ENCODE measurements around the gene ENDOG.

DNA sequence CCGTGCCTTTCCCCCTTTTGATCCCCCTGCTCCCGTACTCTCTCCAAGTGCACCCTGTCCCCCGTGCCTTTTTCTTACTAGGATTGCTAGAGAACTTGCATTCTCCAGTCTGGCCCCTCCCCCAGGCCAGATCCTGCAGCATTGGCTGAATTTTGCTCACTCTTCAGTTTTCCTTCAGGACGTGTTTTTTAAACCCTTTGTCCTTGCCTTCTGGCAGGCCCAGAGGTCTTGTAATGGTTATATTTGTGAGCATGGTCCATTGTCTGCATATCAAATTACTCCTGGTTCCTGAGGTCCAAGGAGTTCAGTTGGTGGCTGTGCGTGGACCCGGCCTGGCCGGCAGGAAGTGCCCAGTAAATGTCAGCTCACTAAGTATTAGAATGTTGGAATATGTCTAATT, 30.6 kb upstream of the ENDOG start:
- TF ChIP-seq EP300 (IDR thresholded peaks at IDR 0.05) (no peak), POLR2A (IDR thresholded peaks at IDR 0.05) (no peak)

Measured in gastroesophageal sphincter (tissue), 2 donors.